ENCODE results near the gene EEF1AKMT1.

Gene EEF1AKMT1

GRCh38 chr13:20703780-20704458 lies 69.8 kb downstream of the EEF1AKMT1 start:
- no peaks in the 10 kb centered on the region for H3K36me3 ChIP-seq (ENCODE audit: insufficient read depth, low read length)
- H3K9ac ChIP-seq (ENCODE audit: insufficient read length), result no peak overlapping the region
- peak overlapping the region; percentile 76 for H3K4me3 ChIP-seq
- DNase-seq (ENCODE audit: low read depth, low spot score), result no peak
- H3K27ac ChIP-seq, result no peak overlapping the region
- no peaks in the 10 kb centered on the region for H3K9me3 ChIP-seq (ENCODE audit: low read depth, low read length)
- TF ChIP-seq EZH2 (IDR thresholded peaks at IDR 0.05) (no peak), FOXP2 (optimal IDR thresholded peaks at IDR 0.05; ENCODE audit: control extremely low read depth, extremely low read length, insufficient read depth) (no peak), POLR2AphosphoS5 (IDR thresholded peaks at IDR 0.05; ENCODE audit: borderline replicate concordance, low read depth, low read length) (no peak)

DNA sequence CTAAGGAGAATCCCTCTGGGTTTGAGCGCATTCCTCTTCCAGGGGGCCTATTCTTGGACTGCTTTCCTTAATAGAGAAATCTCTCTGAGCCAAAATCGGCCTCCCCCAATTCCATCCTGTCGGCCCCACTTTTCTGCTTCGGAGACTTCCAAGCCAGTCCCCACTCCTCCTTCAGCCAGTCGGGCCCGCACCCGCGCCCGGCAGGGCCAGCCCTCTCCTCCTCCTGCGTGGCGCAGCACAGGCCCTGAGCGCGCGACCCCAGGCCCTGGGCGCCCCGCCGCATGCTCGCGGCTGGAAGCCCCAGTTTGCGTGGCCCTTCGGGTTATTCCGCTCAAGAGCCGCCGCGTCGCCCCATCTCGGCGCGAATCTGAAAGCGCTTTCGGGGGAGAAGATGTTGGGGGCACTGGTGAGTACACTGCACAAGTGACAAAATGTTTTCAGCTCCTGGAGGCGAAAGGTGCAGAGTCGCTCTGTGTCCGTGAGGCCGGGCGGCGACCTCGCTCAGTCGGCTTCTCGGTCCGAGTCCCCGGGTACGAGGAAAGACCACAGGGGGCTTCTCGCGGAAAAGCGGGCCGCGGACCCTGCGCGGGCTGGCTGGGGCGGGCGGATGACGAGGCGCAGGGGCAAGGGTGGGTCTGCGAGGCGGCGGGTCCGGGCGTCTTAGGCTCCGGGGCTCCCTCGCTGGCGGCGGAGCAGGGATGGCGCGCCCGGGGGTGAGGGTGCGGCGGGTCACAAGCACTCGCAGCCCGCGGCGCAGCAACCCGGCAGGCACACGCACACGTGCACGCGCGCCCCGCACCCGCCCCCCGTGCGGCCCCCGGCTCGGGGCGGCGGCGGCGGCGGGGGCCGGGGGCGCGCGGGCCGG lies 70.6 kb downstream of the EEF1AKMT1 start, which contains the start of gene IL17D:
IL17D (plus strand) TSS at position 785 of the 865 bp plus-strand sequence. CDS start 303 bp downstream, outside the sequence.
- Histone ChIP-seq H3K9ac (ENCODE audit: insufficient read length) (no peak within 1 kb of the TSS), H3K27ac (no peak within 1 kb of the TSS), H3K4me3 (peak within 1 kb of the TSS; percentile 78), H3K36me3 (ENCODE audit: insufficient read depth, low read length) (no peaks in the 10 kb centered on the region), H3K9me3 (ENCODE audit: low read depth, low read length) (no peaks in the 10 kb centered on the region)
- DNase-seq (ENCODE audit: low read depth, low spot score), result no peak
- TF ChIP-seq FOXP2 (optimal IDR thresholded peaks at IDR 0.05; ENCODE audit: control extremely low read depth, extremely low read length, insufficient read depth) (no peak), EZH2 (IDR thresholded peaks at IDR 0.05) (no peak), POLR2AphosphoS5 (IDR thresholded peaks at IDR 0.05; ENCODE audit: borderline replicate concordance, low read depth, low read length) (no peak)

DNA sequence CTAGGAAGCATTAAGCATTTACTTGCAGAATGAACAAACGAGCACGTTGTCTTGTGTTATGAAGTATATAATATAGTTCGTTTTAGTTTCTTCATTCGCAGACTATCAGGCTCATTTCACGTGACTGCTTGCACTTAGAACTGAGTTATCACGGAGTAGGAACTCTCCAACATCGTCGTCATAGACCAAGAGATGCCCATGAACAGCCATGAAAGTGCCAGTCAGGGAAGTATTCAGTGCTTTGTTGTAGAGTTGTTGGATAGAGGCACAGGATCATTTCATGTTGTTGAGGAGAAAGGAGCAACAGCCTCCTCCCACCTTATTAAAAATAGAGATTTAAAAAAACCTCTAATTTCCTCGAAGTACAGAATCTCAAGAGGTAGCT lies 71.2 kb downstream of the EEF1AKMT1 start:
- Histone ChIP-seq H3K36me3 (ENCODE audit: insufficient read depth, low read length) (no peaks in the 10 kb centered on the region), H3K9me3 (ENCODE audit: low read depth, low read length) (no peaks in the 10 kb centered on the region), H3K4me3 (no peak overlapping the region), H3K27ac (no peak overlapping the region), H3K9ac (ENCODE audit: insufficient read length) (no peak overlapping the region)
- TF ChIP-seq POLR2AphosphoS5 (IDR thresholded peaks at IDR 0.05; ENCODE audit: borderline replicate concordance, low read depth, low read length) (no peak), EZH2 (IDR thresholded peaks at IDR 0.05) (no peak), FOXP2 (optimal IDR thresholded peaks at IDR 0.05; ENCODE audit: control extremely low read depth, extremely low read length, insufficient read depth) (no peak)
- no peak for DNase-seq (ENCODE audit: low read depth, low spot score)

DNA sequence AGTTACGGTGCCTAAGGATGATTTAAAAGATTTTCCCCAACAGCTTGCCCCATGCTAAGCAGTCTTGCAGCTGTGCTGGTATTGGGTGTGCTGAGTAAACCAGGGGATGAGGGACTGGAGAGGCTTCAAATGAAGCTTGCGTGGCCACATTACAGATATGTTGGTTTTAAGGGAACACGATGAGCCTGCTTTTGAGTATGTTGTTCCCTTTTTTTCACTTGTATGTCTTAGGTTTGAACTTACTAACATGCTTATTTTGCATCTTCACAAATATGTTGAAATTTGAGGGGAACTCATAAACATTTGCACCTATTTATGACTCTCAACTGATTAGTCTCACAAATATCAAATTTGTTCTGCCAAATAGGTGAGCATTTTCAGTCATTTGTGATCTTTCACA lies 72.3 kb downstream of the EEF1AKMT1 start:
- Histone ChIP-seq H3K9ac (ENCODE audit: insufficient read length) (no peak overlapping the region), H3K4me3 (no peak overlapping the region), H3K27ac (no peak overlapping the region), H3K9me3 (ENCODE audit: low read depth, low read length) (no peaks in the 10 kb centered on the region), H3K36me3 (ENCODE audit: insufficient read depth, low read length) (no peaks in the 10 kb centered on the region)
- TF ChIP-seq FOXP2 (optimal IDR thresholded peaks at IDR 0.05; ENCODE audit: control extremely low read depth, extremely low read length, insufficient read depth) (no peak), EZH2 (IDR thresholded peaks at IDR 0.05) (no peak), POLR2AphosphoS5 (IDR thresholded peaks at IDR 0.05; ENCODE audit: borderline replicate concordance, low read depth, low read length) (no peak)
- no peak for DNase-seq (ENCODE audit: low read depth, low spot score)

- Histone ChIP-seq H3K9ac (ENCODE audit: insufficient read length) (no peak overlapping the region), H3K36me3 (ENCODE audit: insufficient read depth, low read length) (no peaks in the 10 kb centered on the region), H3K9me3 (ENCODE audit: low read depth, low read length) (no peaks in the 10 kb centered on the region), H3K27ac (no peak overlapping the region), H3K4me3 (no peak overlapping the region)
- TF ChIP-seq FOXP2 (optimal IDR thresholded peaks at IDR 0.05; ENCODE audit: control extremely low read depth, extremely low read length, insufficient read depth) (no peak), POLR2AphosphoS5 (IDR thresholded peaks at IDR 0.05; ENCODE audit: borderline replicate concordance, low read depth, low read length) (no peak), EZH2 (IDR thresholded peaks at IDR 0.05) (no peak)
- DNase-seq (ENCODE audit: low read depth, low spot score), result no peak
These were observed 73.5 kb downstream of the EEF1AKMT1 start for GRCh38 chr13:20700288-20700687.

GRCh38 chr13:20699715-20700114 lies 74.0 kb downstream of the EEF1AKMT1 start:
- no peak overlapping the region for H3K9ac ChIP-seq (ENCODE audit: insufficient read length)
- H3K4me3 ChIP-seq, result no peak overlapping the region
- H3K36me3 ChIP-seq (ENCODE audit: insufficient read depth, low read length), result no peaks in the 10 kb centered on the region
- H3K9me3 ChIP-seq (ENCODE audit: low read depth, low read length), result no peaks in the 10 kb centered on the region
- TF ChIP-seq EZH2 (IDR thresholded peaks at IDR 0.05) (no peak), FOXP2 (optimal IDR thresholded peaks at IDR 0.05; ENCODE audit: control extremely low read depth, extremely low read length, insufficient read depth) (no peak), POLR2AphosphoS5 (IDR thresholded peaks at IDR 0.05; ENCODE audit: borderline replicate concordance, low read depth, low read length) (no peak)
- DNase-seq (ENCODE audit: low read depth, low spot score), result no peak
- no peak overlapping the region for H3K27ac ChIP-seq

- H3K9ac ChIP-seq (ENCODE audit: insufficient read length), result no peak overlapping the region
- no peak for DNase-seq (ENCODE audit: low read depth, low spot score)
- H3K9me3 ChIP-seq (ENCODE audit: low read depth, low read length), result no peaks in the 10 kb centered on the region
- no peaks in the 10 kb centered on the region for H3K36me3 ChIP-seq (ENCODE audit: insufficient read depth, low read length)
- H3K27ac ChIP-seq, result no peak overlapping the region
- no peak for TF ChIP-seq EZH2 (IDR thresholded peaks at IDR 0.05)
- TF ChIP-seq POLR2AphosphoS5 (IDR thresholded peaks at IDR 0.05; ENCODE audit: borderline replicate concordance, low read depth, low read length), result peak; percentile 24; the same call in 1 of the 2 replicates
- no peak overlapping the region for H3K4me3 ChIP-seq
These were observed 77.7 kb downstream of the EEF1AKMT1 start for GRCh38 chr13:20696073-20696472.

- Histone ChIP-seq H3K9me3 (ENCODE audit: low read depth, low read length) (no peaks in the 10 kb centered on the region), H3K9ac (ENCODE audit: insufficient read length) (no peak overlapping the region), H3K36me3 (ENCODE audit: insufficient read depth, low read length) (no peaks in the 10 kb centered on the region), H3K4me3 (no peak overlapping the region), H3K27ac (no peak overlapping the region)
- TF ChIP-seq POLR2AphosphoS5 (IDR thresholded peaks at IDR 0.05; ENCODE audit: borderline replicate concordance, low read depth, low read length) (no peak), FOXP2 (optimal IDR thresholded peaks at IDR 0.05; ENCODE audit: control extremely low read depth, extremely low read length, insufficient read depth) (no peak), EZH2 (IDR thresholded peaks at IDR 0.05) (no peak)
- DNase-seq (ENCODE audit: low read depth, low spot score), result no peak
These were observed 82.1 kb downstream of the EEF1AKMT1 start for GRCh38 chr13:20691616-20692015.
